ENCODE results near the gene RBMS1.

Gene RBMS1

GRCh38 chr2:160372585-160372984, 121.0 kb downstream of the RBMS1 start:
- no peaks in the 10 kb centered on the region for H3K9me3 ChIP-seq (replicated peaks in 1 of 2; ENCODE audit: control insufficient read depth in 2 of 2, insufficient read depth in 1 of 2, low read depth in 1 of 2, low read length in 2 of 2)
- no peak overlapping the region for H3K4me3 ChIP-seq (ENCODE audit: low read length in 2 of 2)
- H2BK12ac ChIP-seq (ENCODE audit: low read length), result no peak overlapping the region
- no peaks in the 10 kb centered on the region for H3K27me3 ChIP-seq (ENCODE audit: control insufficient read depth in 3 of 3, insufficient read depth in 3 of 3, low read depth in 1 of 3, low read length in 3 of 3)
- no peak overlapping the region for H3K4ac ChIP-seq (ENCODE audit: low read length)
- H3K14ac ChIP-seq (ENCODE audit: low read length), result no peak overlapping the region
- no peak overlapping the region for H4K91ac ChIP-seq (ENCODE audit: low read depth, low read length, poor library complexity)
- no peak overlapping the region for H2BK5ac ChIP-seq (ENCODE audit: low read length)
- H3K23ac ChIP-seq (ENCODE audit: low read depth, low read length, poor library complexity), result no peak overlapping the region
- no peak overlapping the region for H3K27ac ChIP-seq (replicated peaks; ENCODE audit: low read length)
- DNase-seq (ENCODE audit: low spot score), result no peak
- H2BK15ac ChIP-seq (ENCODE audit: low read length), result no peak overlapping the region
- no peak overlapping the region for H2AFZ ChIP-seq (ENCODE audit: low read length)
- peaks cover 18 to 21% of the 10 kb centered on the region in 2 donors for H3K4me1 ChIP-seq (ENCODE audit: control insufficient read depth in 2 of 2, insufficient read depth in 1 of 2, low read depth in 1 of 2, low read length in 2 of 2)
- H2BK120ac ChIP-seq (ENCODE audit: low read depth, low read length), result no peak overlapping the region
- no peak overlapping the region for H3K18ac ChIP-seq (ENCODE audit: low read length)
- H2AK5ac ChIP-seq (ENCODE audit: low read depth, low read length), result no peak overlapping the region
- no peak overlapping the region for H4K8ac ChIP-seq (ENCODE audit: low read depth, low read length)
- no peaks in the 10 kb centered on the region for H3K36me3 ChIP-seq (replicated peaks in 1 of 2; ENCODE audit: control insufficient read depth in 2 of 2, insufficient read depth in 2 of 2, low read length in 2 of 2)
- no peak overlapping the region for H3K9ac ChIP-seq (ENCODE audit: low read depth, low read length, poor library complexity)
- H3K4me2 ChIP-seq (ENCODE audit: insufficient read depth, low read length, poor library complexity, severe bottlenecking), result no peak overlapping the region
- no peaks in the 10 kb centered on the region for H3K79me1 ChIP-seq (ENCODE audit: low read depth, low read length)

GRCh38 chr2:160372010-160372356, 121.6 kb downstream of the RBMS1 start:
- no peak overlapping the region for H4K8ac ChIP-seq (ENCODE audit: low read depth, low read length)
- H3K23ac ChIP-seq (ENCODE audit: low read depth, low read length, poor library complexity), result no peak overlapping the region
- no peak overlapping the region for H4K91ac ChIP-seq (ENCODE audit: low read depth, low read length, poor library complexity)
- no peak overlapping the region for H3K4ac ChIP-seq (ENCODE audit: low read length)
- H3K18ac ChIP-seq (ENCODE audit: low read length), result no peak overlapping the region
- H3K4me3 ChIP-seq (ENCODE audit: low read length in 2 of 2), result no peak overlapping the region
- peaks cover 0 to 2% of the 10 kb centered on the region in 2 donors for H3K36me3 ChIP-seq (replicated peaks in 1 of 2; ENCODE audit: control insufficient read depth in 2 of 2, insufficient read depth in 2 of 2, low read length in 2 of 2)
- no peak overlapping the region for H3K4me2 ChIP-seq (ENCODE audit: insufficient read depth, low read length, poor library complexity, severe bottlenecking)
- no CpG with 5 or more reads among the region's 1 CpG for WGBS, 2 donors (ENCODE audit: extremely low coverage in 2 of 2, insufficient read length in 2 of 2, insufficient replicate concordance in 1 of 2)
- DNase-seq (ENCODE audit: low spot score), result no peak
- H3K79me1 ChIP-seq (ENCODE audit: low read depth, low read length), result no peaks in the 10 kb centered on the region
- H3K14ac ChIP-seq (ENCODE audit: low read length), result no peak overlapping the region
- H2BK120ac ChIP-seq (ENCODE audit: low read depth, low read length), result no peak overlapping the region
- no peak overlapping the region for H2BK5ac ChIP-seq (ENCODE audit: low read length)
- H3K9me3 ChIP-seq (replicated peaks in 1 of 2; ENCODE audit: control insufficient read depth in 2 of 2, insufficient read depth in 1 of 2, low read depth in 1 of 2, low read length in 2 of 2), result no peaks in the 10 kb centered on the region
- no peak overlapping the region for H2AFZ ChIP-seq (ENCODE audit: low read length)
- no peak overlapping the region for H3K9ac ChIP-seq (ENCODE audit: low read depth, low read length, poor library complexity)
- no peak overlapping the region for H3K27ac ChIP-seq (replicated peaks; ENCODE audit: low read length)
- peaks cover 17 to 21% of the 10 kb centered on the region in 2 donors for H3K4me1 ChIP-seq (ENCODE audit: control insufficient read depth in 2 of 2, insufficient read depth in 1 of 2, low read depth in 1 of 2, low read length in 2 of 2)
- H2AK5ac ChIP-seq (ENCODE audit: low read depth, low read length), result no peak overlapping the region
- H2BK15ac ChIP-seq (ENCODE audit: low read length), result no peak overlapping the region
- no peaks in the 10 kb centered on the region for H3K27me3 ChIP-seq (ENCODE audit: control insufficient read depth in 3 of 3, insufficient read depth in 3 of 3, low read depth in 1 of 3, low read length in 3 of 3)
- no peak overlapping the region for H2BK12ac ChIP-seq (ENCODE audit: low read length)

DNA sequence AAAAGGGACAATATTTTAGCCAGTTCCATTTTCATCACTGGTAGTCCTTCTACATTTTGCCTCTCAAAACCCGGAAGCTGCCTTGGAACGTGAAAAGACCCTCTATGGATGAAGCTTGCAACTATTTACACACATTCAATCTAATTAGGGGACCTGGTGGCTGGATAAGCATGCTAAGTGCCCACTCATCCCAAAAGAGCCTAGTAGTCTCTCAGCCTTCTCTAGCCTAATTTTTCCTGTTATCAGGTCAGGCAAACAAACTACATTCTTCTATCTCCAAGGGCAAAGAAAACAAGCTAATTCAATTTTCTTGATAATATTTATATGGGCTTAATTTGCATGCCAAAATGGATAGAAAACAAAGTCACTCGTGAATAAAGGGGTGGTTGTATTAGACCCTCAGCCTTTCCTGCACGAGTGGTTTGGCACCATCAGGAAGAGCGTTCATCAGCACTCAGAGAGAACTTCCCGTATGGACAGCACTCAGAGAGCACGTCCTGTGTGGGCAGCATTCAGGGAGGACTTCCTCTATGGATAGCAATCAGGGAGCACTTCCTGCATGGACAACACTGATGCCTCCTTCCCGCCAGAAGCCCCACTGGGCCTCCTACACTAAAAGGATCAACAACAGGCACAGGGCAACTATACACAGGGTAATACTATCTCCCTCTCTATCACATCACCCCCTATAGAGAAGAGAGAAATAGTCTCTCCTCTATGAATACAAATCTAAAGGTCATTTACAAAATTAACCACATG, 122.2 kb downstream of the RBMS1 start:
- Histone ChIP-seq H2AFZ (ENCODE audit: low read length) (no peak overlapping the region), H3K79me1 (ENCODE audit: low read depth, low read length) (no peaks in the 10 kb centered on the region), H3K4me1 (ENCODE audit: control insufficient read depth in 2 of 2, insufficient read depth in 1 of 2, low read depth in 1 of 2, low read length in 2 of 2) (peaks cover 17 to 19% of the 10 kb centered on the region in 2 donors), H3K27me3 (ENCODE audit: control insufficient read depth in 3 of 3, insufficient read depth in 3 of 3, low read depth in 1 of 3, low read length in 3 of 3) (no peaks in the 10 kb centered on the region), H3K4ac (ENCODE audit: low read length) (no peak overlapping the region), H2BK12ac (ENCODE audit: low read length) (no peak overlapping the region), H3K18ac (ENCODE audit: low read length) (no peak overlapping the region), H3K23ac (ENCODE audit: low read depth, low read length, poor library complexity) (no peak overlapping the region), H2BK120ac (ENCODE audit: low read depth, low read length) (no peak overlapping the region), H3K4me2 (ENCODE audit: insufficient read depth, low read length, poor library complexity, severe bottlenecking) (no peak overlapping the region), H3K9me3 (replicated peaks in 1 of 2; ENCODE audit: control insufficient read depth in 2 of 2, insufficient read depth in 1 of 2, low read depth in 1 of 2, low read length in 2 of 2) (no peaks in the 10 kb centered on the region), H4K91ac (ENCODE audit: low read depth, low read length, poor library complexity) (no peak overlapping the region), H3K27ac (replicated peaks; ENCODE audit: low read length) (no peak overlapping the region), H2BK15ac (ENCODE audit: low read length) (no peak overlapping the region), H3K9ac (ENCODE audit: low read depth, low read length, poor library complexity) (no peak overlapping the region), H3K14ac (ENCODE audit: low read length) (no peak overlapping the region), H2AK5ac (ENCODE audit: low read depth, low read length) (no peak overlapping the region), H2BK5ac (ENCODE audit: low read length) (no peak overlapping the region), H3K4me3 (ENCODE audit: low read length in 2 of 2) (no peak overlapping the region), H3K36me3 (replicated peaks in 1 of 2; ENCODE audit: control insufficient read depth in 2 of 2, insufficient read depth in 2 of 2, low read length in 2 of 2) (peaks cover 0 to 7% of the 10 kb centered on the region in 2 donors), H4K8ac (ENCODE audit: low read depth, low read length) (no peak overlapping the region)
- WGBS, 2 donors (ENCODE audit: extremely low coverage in 2 of 2, insufficient read length in 2 of 2, insufficient replicate concordance in 1 of 2), result no CpG with 5 or more reads among the region's 8 CpGs
- DNase-seq (ENCODE audit: low spot score), result no peak

DNA sequence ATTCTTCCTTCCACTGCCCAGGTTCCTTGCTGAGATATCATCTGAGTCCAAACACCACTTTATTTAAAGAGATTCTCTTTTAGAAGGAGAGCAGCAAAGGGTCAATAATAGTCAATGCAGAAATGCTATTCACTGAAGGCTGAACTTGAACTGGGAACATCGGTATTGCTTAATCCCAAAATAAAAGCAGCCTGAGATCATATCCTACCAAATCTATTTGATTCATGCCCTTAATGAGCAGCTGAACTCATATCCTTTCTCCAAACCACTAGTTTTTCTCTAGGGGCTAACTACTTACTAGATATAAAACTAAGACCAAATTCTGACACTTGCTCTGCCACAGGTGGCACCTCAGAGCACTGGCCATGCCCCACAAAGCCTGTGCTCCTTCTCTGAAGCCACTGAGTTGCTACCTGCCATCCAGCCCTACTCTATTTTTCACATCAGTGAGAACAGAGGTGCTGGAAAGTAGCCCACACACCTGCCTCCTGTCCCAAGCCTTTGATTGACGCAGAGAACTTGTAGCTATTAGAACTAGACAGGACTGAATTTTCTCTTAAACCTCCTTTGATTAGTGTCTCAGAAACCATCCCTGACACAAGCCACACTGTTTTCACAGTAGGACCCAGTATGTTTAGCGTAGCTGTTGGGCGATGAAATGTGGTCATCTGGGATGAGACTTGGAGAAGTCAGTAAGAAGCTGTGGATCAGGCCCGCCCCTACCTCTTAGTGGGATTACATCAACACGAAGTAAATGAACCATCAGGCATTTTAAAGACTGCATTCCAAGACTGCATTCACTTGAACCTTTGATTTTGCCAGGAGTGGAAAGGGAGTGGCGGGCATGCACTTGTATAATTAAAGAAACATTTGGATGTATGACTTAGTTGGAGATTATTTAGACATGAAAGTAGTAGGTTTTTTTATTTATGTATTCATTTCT, 124.3 kb downstream of the RBMS1 start:
- Histone ChIP-seq H3K18ac (ENCODE audit: low read length) (no peak overlapping the region), H3K27ac (replicated peaks; ENCODE audit: low read length) (no peak overlapping the region), H3K9me3 (replicated peaks in 1 of 2; ENCODE audit: control insufficient read depth in 2 of 2, insufficient read depth in 1 of 2, low read depth in 1 of 2, low read length in 2 of 2) (no peaks in the 10 kb centered on the region)

More for the DNA sequence above, 124.3 kb downstream of the RBMS1 start:
- no peak overlapping the region for H2BK5ac ChIP-seq (ENCODE audit: low read length)
- H3K4me2 ChIP-seq (ENCODE audit: insufficient read depth, low read length, poor library complexity, severe bottlenecking), result no peak overlapping the region
- peaks cover 2% of the 10 kb centered on the region for H3K79me1 ChIP-seq (ENCODE audit: low read depth, low read length)
- no peak for DNase-seq (ENCODE audit: low spot score)
- H2AK5ac ChIP-seq (ENCODE audit: low read depth, low read length), result no peak overlapping the region
- H2BK12ac ChIP-seq (ENCODE audit: low read length), result no peak overlapping the region
- H3K23ac ChIP-seq (ENCODE audit: low read depth, low read length, poor library complexity), result no peak overlapping the region
- H2BK120ac ChIP-seq (ENCODE audit: low read depth, low read length), result no peak overlapping the region
- H4K91ac ChIP-seq (ENCODE audit: low read depth, low read length, poor library complexity), result no peak overlapping the region
- no peak overlapping the region for H3K4ac ChIP-seq (ENCODE audit: low read length)
- no peak overlapping the region for H2BK15ac ChIP-seq (ENCODE audit: low read length)
- H3K9ac ChIP-seq (ENCODE audit: low read depth, low read length, poor library complexity), result no peak overlapping the region
- no peaks in the 10 kb centered on the region for H3K27me3 ChIP-seq (ENCODE audit: control insufficient read depth in 3 of 3, insufficient read depth in 3 of 3, low read depth in 1 of 3, low read length in 3 of 3)
- no CpG with 5 or more reads among the region's 7 CpGs for WGBS, 2 donors (ENCODE audit: extremely low coverage in 2 of 2, insufficient read length in 2 of 2, insufficient replicate concordance in 1 of 2)
- no peak overlapping the region for H3K14ac ChIP-seq (ENCODE audit: low read length)
- peaks cover 14 to 23% of the 10 kb centered on the region in 2 donors for H3K4me1 ChIP-seq (ENCODE audit: control insufficient read depth in 2 of 2, insufficient read depth in 1 of 2, low read depth in 1 of 2, low read length in 2 of 2)
- H2AFZ ChIP-seq (ENCODE audit: low read length), result no peak overlapping the region
- H4K8ac ChIP-seq (ENCODE audit: low read depth, low read length), result no peak overlapping the region
- H3K4me3 ChIP-seq (ENCODE audit: low read length in 2 of 2), result no peak overlapping the region
- peaks cover 2 to 28% of the 10 kb centered on the region in 2 donors for H3K36me3 ChIP-seq (replicated peaks in 1 of 2; ENCODE audit: control insufficient read depth in 2 of 2, insufficient read depth in 2 of 2, low read length in 2 of 2)
